Natural killer cell (primary cell): ENCODE results near the gene RIMS4. TPM values are rescaled to one million over a fixed set of nuclear protein-coding genes. Genes with fewer than 3 reads are reported as not detected.

Source experiments
- ATAC-seq, 3 donors: fragments of 150-1000 bp in 2 of 3; fragments of 200-7000 bp in 1 of 3; cut with Tn5 transposase; 1 replicate in 1 of 3; 2 replicates in 2 of 3; pipeline ENCODE4 v1.10.0; 2021; ENCODE audit warnings: mild to moderate bottlenecking in 2 of 3, moderate library complexity in 2 of 3
- DNase-seq, 2 donors: peaks; one replicate each; pipeline versions ENCODE4 v3.0.0 to v3.0.0-alpha.2; 2013 to 2021; ENCODE audit warnings: mixed read lengths in 1 of 2
- H3K27ac ChIP-seq: one replicate; pipeline ENCODE4 v1.5.1; 2013; ENCODE audit warnings: mild to moderate bottlenecking, low read length
- H3K27me3 ChIP-seq: one replicate; pipeline ENCODE4 v1.6.1; 2013; ENCODE audit warnings: low read length; ENCODE audit not compliant: control insufficient read depth, insufficient read depth
- H3K36me3 ChIP-seq: one replicate; pipeline ENCODE4 v1.6.1; 2013; ENCODE audit warnings: low read length; ENCODE audit not compliant: control insufficient read depth, insufficient read depth
- H3K4me1 ChIP-seq: one replicate; pipeline ENCODE4 v1.6.1; 2013; ENCODE audit warnings: low read length; ENCODE audit not compliant: control insufficient read depth, insufficient read depth
- H3K4me3 ChIP-seq: one replicate; pipeline ENCODE4 v1.5.1; 2013; ENCODE audit warnings: low read length
- H3K9me3 ChIP-seq: one replicate; pipeline ENCODE4 v1.6.1; 2013; ENCODE audit warnings: low read length; ENCODE audit not compliant: control insufficient read depth, insufficient read depth
- H3K27ac Mint-ChIP-seq, 2 donors: one replicate each; pipeline ENCODE4 v1.8.0; 2022; ENCODE audit warnings: mild to moderate bottlenecking in 2 of 2, mixed read lengths in 2 of 2, moderate library complexity in 1 of 2
- H3K27me3 Mint-ChIP-seq, 2 donors: one replicate each; pipeline ENCODE4 v1.8.0; 2022; ENCODE audit warnings: low read depth in 2 of 2, mixed read lengths in 2 of 2
- H3K36me3 Mint-ChIP-seq: one replicate; pipeline ENCODE4 v1.8.0; 2022; ENCODE audit warnings: mixed read lengths
- H3K4me1 Mint-ChIP-seq, 2 donors: one replicate each; pipeline ENCODE4 v1.8.0; 2022; ENCODE audit warnings: mixed read lengths in 2 of 2
- H3K4me3 Mint-ChIP-seq: one replicate; pipeline ENCODE4 v1.8.0; 2022; ENCODE audit warnings: mild to moderate bottlenecking, moderate library complexity, mixed read lengths
- H3K9me3 Mint-ChIP-seq, 2 donors: one replicate each; pipeline ENCODE4 v1.8.0; 2022; ENCODE audit warnings: mixed read lengths in 2 of 2
- CTCF ChIP-seq: fragments of 200-600 bp; IDR thresholded peaks from one replicate; pipeline ENCODE4 v1.8.0; 2022; ENCODE audit warnings: antibody characterized with exemption
- WGBS: methylation state at CpG from one replicate; pipeline ENCODE4 v1.1.7; 2013; ENCODE audit warnings: missing lambda C conversion rate; ENCODE audit not compliant: insufficient coverage; 5-methylcytosine and 5-hydroxymethylcytosine counted together
- intact Hi-C: fragments of 100-400 bp; cut with micrococcal nuclease; formaldehyde crosslinking; loops from one replicate; pipeline ENCODE4 v1.14.2; 2022
- total RNA-seq, 4 donors: library from RNA; stranded (reverse); fragments of 120-200 nt in 1 of 4; gene quantifications; one replicate each; pipeline versions ENCODE4 v1.2.3 to v1.2.4, GENCODE V29; 2013 to 2022

The RIMS4 gene
- total RNA-seq, 3 donors from 2014 or later (not counting 1 experiment from before 2014, with no cell fraction given), result not detected

- no peaks in the 10 kb centered on the region for H3K36me3 Mint-ChIP-seq
- H3K9me3 ChIP-seq, result no peaks in the 10 kb centered on the region
- no peak overlapping the region for H3K27ac ChIP-seq
- DNase-seq (no peak), ATAC-seq (no peak)
- no peak overlapping the region for H3K27ac Mint-ChIP-seq
- H3K4me3 Mint-ChIP-seq, result peak overlapping the region; percentile 22
- H3K27me3 ChIP-seq, result peaks cover 20% of the 10 kb centered on the region
- WGBS, result 84% methylated on average over 15 of the region's 15 CpGs
- intact Hi-C loops, result no loop called here
- no peaks in the 10 kb centered on the region for H3K36me3 ChIP-seq
- no peak for TF ChIP-seq CTCF
- H3K4me3 ChIP-seq, result no peak overlapping the region
- peaks cover 0 to 13% of the 10 kb centered on the region in 2 donors for H3K4me1 Mint-ChIP-seq
- no peaks in the 10 kb centered on the region for H3K9me3 Mint-ChIP-seq
- H3K27me3 Mint-ChIP-seq, result peaks cover 56 to 58% of the 10 kb centered on the region in 2 donors
- no peaks in the 10 kb centered on the region for H3K4me1 ChIP-seq
Observed at GRCh38 chr20:44811150-44811685, 872 bp upstream of the RIMS4 start.

GRCh38 chr20:44810061-44810390 lies 320 bp downstream of the RIMS4 start:
- no peak for ATAC-seq
- Histone ChIP-seq H3K36me3 (no peaks in the 10 kb centered on the region), H3K9me3 (no peaks in the 10 kb centered on the region), H3K4me3 (no peak overlapping the region), H3K27ac (no peak overlapping the region), H3K4me1 (no peaks in the 10 kb centered on the region), H3K27me3 (peaks cover 20% of the 10 kb centered on the region)
- Mint-ChIP-seq H3K27ac (no peak overlapping the region), H3K36me3 (no peaks in the 10 kb centered on the region), H3K4me3 (no peak overlapping the region), H3K9me3 (no peaks in the 10 kb centered on the region), H3K27me3 (peaks cover 54 to 58% of the 10 kb centered on the region in 2 donors), H3K4me1 (peaks cover 0 to 13% of the 10 kb centered on the region in 2 donors)
- intact Hi-C loops, result no loop called here
- WGBS, result 1% methylated on average over 49 of the region's 49 CpGs
- DNase-seq, result no peak
- no peak for TF ChIP-seq CTCF

- intact Hi-C loops, result no loop called here
- no peak for TF ChIP-seq CTCF
- Histone ChIP-seq H3K27ac (no peak overlapping the region), H3K4me3 (no peak overlapping the region), H3K4me1 (no peaks in the 10 kb centered on the region), H3K9me3 (no peaks in the 10 kb centered on the region), H3K36me3 (no peaks in the 10 kb centered on the region), H3K27me3 (peaks cover 20% of the 10 kb centered on the region)
- Mint-ChIP-seq H3K36me3 (no peaks in the 10 kb centered on the region), H3K9me3 (no peaks in the 10 kb centered on the region), H3K4me3 (peak overlapping the region; percentile 28), H3K27ac (no peak overlapping the region), H3K4me1 (peaks cover 0 to 13% of the 10 kb centered on the region in 2 donors), H3K27me3 (peaks cover 54 to 58% of the 10 kb centered on the region in 2 donors)
- no peak for DNase-seq
- 11% methylated on average over 34 of the region's 34 CpGs for WGBS
- no peak for ATAC-seq
Observed at GRCh38 chr20:44809380-44810060, 826 bp downstream of the RIMS4 start.

- H3K27me3 Mint-ChIP-seq, result peaks cover 52 to 53% of the 10 kb centered on the region in 2 donors
Observed at GRCh38 chr20:44807684-44808056, 2.7 kb downstream of the RIMS4 start.

More at GRCh38 chr20:44807684-44808056, 2.7 kb downstream of the RIMS4 start:
- Mint-ChIP-seq H3K36me3 (no peaks in the 10 kb centered on the region), H3K4me3 (no peak overlapping the region), H3K9me3 (no peaks in the 10 kb centered on the region), H3K27ac (no peak overlapping the region), H3K4me1 (peaks cover 0 to 13% of the 10 kb centered on the region in 2 donors)
- Histone ChIP-seq H3K27ac (no peak overlapping the region), H3K4me1 (no peaks in the 10 kb centered on the region), H3K36me3 (no peaks in the 10 kb centered on the region), H3K27me3 (peaks cover 20% of the 10 kb centered on the region), H3K9me3 (no peaks in the 10 kb centered on the region), H3K4me3 (no peak overlapping the region)
- DNase-seq (no peak), ATAC-seq (no peak)
- intact Hi-C loops, result no loop called here
- TF ChIP-seq CTCF, result no peak
- 95% methylated on average over 4 of the region's 4 CpGs for WGBS
